ENCODE measurements around the gene PHACTR3.

DNA sequence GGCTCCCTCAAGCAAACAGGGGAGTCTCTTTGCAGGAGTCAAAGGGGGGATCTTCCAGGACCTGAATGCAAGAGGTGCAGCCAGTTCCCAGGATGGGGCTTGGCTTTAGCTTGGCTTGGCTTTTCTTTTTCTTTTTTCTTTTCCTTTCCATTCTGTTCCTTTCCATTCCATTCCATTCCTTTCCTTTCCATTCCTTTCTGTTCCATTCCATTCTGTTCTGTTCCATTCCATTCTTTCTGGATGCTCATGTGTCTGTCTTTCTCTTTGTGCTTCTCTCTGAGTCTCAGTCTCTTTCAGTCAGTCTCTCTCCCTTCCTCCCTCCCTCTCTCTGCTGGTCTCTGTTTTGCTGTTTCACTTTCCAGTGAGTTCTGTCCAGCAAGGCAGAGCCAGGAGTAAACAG lies 163.3 kb downstream of the PHACTR3 start:
- TF ChIP-seq, protein P1, sequence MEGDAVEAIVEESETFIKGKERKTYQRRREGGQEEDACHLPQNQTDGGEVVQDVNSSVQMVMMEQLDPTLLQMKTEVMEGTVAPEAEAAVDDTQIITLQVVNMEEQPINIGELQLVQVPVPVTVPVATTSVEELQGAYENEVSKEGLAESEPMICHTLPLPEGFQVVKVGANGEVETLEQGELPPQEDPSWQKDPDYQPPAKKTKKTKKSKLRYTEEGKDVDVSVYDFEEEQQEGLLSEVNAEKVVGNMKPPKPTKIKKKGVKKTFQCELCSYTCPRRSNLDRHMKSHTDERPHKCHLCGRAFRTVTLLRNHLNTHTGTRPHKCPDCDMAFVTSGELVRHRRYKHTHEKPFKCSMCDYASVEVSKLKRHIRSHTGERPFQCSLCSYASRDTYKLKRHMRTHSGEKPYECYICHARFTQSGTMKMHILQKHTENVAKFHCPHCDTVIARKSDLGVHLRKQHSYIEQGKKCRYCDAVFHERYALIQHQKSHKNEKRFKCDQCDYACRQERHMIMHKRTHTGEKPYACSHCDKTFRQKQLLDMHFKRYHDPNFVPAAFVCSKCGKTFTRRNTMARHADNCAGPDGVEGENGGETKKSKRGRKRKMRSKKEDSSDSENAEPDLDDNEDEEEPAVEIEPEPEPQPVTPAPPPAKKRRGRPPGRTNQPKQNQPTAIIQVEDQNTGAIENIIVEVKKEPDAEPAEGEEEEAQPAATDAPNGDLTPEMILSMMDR (IDR thresholded peaks at IDR 0.05; ENCODE audit: low read depth, low read length, missing input control) = no peak
- TF ChIP-seq TAF1 (conservative IDR thresholded peaks at IDR 0.05) = no peak
- TF ChIP-seq SP1 (IDR thresholded peaks at IDR 0.05) = no peak

Data from liver (tissue), 3 donors.